ENCODE measurements around the gene RELL1.
"Not testable (repeated sequence)": the region's sequence is repeated elsewhere in the genome, so short reads cannot be mapped to it uniquely, and the experiment has no call there.

- not testable (repeated sequence) for TF ChIP-seq CTCF (IDR thresholded peaks at IDR 0.05); POLR2A (IDR thresholded peaks at IDR 0.05; ENCODE audit: low read depth)
Measured at GRCh38 chr4:37669124-37669523, 17.1 kb downstream of the RELL1 start.

Data from esophagus muscularis mucosa (tissue), 3 donors.